Hepatic stellate cell (primary cell): Measurements from ENCODE around the gene PBXIP1.
"Not testable (repeated sequence)": the region's sequence is repeated elsewhere in the genome, so short reads cannot be mapped to it uniquely, and the experiment has no call there.

Source experiments
- DNase-seq: peaks from one replicate; pipeline ENCODE4 v3.0.0; 2011; ENCODE audit warnings: low spot score

Gene PBXIP1

GRCh38 chr1:154936555-154937084, 19.3 kb downstream of the PBXIP1 start, which contains the start of gene PMVK:
PMVK (minus strand) TSS chr1:154936719; CDS start chr1:154936685, 34 bp downstream.
- peak; percentile 98 for DNase-seq

GRCh38 chr1:154935749-154936554, 19.9 kb downstream of the PBXIP1 start:
- DNase-seq: no peak

- DNase-seq: no peak
Measured at GRCh38 chr1:154934358-154934948, 21.4 kb downstream of the PBXIP1 start.

DNA sequence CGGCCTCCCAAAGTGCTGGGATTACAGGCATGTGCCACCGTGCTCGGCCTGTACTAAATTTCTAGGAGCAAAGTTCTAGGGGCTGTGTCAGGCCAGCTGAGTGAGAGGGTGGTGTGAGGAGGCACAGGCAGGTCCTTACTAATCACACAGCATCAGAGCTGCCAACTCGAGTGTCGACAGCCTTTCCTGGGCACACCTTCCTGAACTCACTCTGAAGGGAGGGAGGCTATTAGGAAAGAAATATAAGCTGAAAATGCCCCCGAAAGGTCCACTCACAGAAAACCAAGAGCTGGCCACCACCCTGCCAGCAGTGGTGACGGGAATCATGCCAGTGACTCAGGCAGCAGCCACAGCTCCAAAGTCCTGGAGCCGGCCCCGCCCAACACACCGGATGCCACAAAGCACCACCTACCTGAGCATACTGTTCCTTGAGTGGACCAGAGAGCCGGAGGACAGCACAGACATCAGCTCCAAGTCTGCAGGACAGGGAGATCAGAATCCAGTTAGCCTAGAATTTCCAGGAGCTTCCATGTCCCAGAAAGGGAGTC, 23.9 kb downstream of the PBXIP1 start:
- no peak for DNase-seq

DNA sequence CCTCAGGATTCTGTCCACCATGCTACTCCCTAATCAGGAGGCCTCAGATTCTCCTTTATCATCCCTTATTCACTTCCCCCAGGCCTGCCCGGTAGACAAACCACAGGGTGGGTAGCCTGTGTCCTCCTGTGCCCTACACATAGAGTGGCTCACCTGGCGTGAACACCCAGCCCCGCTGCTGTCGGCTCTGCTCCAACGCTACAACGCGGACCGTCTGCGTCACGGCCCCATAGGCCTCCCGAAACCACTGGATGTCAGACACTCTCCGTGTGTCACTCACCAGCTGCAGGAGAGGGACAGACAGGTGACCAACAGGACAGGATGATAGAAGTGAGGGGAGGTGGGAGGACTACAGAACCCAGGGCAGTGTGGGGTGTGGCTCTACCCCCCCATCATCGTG, 29.7 kb downstream of the PBXIP1 start:
- no peak for DNase-seq

GRCh38 chr1:154925335-154926170, 30.3 kb downstream of the PBXIP1 start:
- DNase-seq: no peak

- DNase-seq: no peak
Measured at GRCh38 chr1:154923695-154924094, 32.2 kb downstream of the PBXIP1 start.

- no peak for DNase-seq
Measured at GRCh38 chr1:154913273-154913672, 42.6 kb downstream of the PBXIP1 start.

GRCh38 chr1:154912755-154913154, 43.1 kb downstream of the PBXIP1 start:
- no peak for DNase-seq

GRCh38 chr1:154911691-154912550, 44.0 kb downstream of the PBXIP1 start:
- DNase-seq: no peak

DNA sequence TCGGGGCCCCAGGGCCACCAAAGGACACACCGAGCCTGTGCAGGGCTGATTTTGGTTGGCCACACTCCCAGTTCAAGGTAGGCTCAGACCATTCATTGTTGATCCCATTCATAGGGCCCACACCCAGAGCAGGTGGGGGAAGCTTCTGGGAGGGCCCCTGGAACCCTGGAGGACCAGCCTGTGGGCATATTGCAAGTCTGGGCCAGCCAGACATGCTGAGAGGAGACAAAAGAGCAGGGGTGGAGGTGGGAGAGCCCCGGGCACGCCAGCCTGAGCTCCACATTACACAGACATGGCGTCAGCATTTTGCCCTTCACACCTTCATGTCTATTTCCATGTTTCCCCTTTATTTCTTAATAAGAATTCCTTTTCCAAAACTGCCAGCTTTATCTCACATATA, 45.0 kb downstream of the PBXIP1 start:
- DNase-seq: no peak

DNA sequence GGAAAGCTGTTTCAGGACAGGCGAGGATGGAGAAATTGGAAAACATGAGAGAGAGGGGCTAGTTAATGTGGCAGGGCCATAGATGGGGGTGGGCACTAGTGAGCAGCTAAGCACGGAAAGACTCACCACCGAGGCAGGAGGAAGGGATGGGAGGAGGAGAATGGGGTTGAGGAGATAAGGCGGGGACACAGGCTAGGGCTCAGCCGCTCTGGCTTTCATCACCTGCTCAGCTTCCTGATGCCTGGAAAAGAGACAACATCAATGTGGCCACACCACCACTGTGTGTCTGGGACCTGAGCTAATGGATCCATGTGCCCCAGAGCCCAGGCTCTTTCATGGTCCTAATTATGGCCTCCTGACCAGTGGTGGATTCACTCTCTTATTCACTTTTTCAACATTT, 47.0 kb downstream of the PBXIP1 start:
- no peak for DNase-seq

DNA sequence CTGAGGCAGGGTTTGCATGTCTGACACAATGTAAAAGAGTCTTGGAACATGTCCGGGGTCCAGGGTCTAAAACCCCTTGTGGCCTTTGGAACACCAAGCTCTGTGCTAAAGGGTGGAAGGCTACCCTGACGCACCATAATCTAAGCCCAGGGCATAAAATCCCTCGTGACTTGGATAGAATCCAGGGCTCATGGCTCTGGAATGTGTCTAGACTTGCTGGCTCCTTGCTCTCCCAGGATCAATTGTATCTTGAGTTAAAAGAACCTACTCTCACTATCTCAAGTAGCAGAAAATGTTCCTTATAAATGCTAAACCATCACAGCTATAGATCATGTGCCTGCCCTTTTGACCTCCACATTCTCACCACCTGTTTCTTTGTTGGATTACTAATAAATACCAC, 47.8 kb downstream of the PBXIP1 start:
- DNase-seq: not testable (repeated sequence)

- no peak for DNase-seq
Measured at GRCh38 chr1:154906621-154907081, 49.2 kb downstream of the PBXIP1 start.

DNA sequence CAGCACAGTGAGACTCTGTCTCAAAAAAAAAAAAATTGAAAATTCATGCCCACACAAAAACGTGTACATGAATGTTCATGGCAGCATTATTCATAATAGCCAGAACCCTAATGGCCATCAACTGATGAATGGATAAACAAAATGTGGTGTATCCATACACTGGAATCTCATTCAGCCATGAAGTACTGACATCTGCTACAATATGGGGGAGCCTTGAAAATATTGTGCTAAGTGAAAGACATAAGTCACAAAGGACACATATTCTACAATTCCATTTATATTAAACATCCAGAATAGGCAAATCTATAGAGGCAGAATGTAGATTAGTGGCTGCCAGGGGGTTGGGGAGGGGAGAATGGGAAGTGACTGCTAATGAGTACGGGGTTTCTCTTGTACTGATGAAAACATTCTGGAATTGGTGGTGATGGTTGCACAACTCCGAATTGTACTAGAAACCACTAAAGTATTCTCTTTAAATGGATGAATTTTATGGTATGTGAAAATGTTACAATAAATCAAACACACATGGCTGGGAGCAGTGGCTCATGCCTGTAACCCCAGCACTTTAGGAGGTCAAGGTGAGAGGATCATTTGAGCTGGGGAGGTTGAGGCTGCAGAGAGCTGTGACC, 52.8 kb downstream of the PBXIP1 start:
- DNase-seq: no peak

GRCh38 chr1:154901591-154901990, 54.3 kb downstream of the PBXIP1 start:
- no peak for DNase-seq

DNA sequence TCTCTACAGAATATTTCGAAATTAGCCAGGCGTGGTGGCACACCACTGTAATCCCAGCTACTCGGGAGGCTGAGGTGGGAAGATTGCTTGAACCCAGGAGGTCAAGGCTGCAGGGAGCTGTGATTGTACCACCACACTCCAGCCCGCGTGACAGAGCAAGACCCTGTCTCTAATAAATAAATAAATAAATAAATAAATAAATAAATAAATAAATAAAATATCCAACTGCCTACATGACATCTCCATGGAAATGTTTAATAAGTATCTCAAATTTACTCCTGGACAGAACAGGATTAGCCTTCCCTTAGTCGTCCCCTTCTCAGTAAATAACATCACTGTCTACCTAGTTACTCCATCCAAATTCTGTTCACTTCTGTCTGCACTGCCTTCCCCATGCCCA, 56.9 kb downstream of the PBXIP1 start:
- no peak for DNase-seq

DNA sequence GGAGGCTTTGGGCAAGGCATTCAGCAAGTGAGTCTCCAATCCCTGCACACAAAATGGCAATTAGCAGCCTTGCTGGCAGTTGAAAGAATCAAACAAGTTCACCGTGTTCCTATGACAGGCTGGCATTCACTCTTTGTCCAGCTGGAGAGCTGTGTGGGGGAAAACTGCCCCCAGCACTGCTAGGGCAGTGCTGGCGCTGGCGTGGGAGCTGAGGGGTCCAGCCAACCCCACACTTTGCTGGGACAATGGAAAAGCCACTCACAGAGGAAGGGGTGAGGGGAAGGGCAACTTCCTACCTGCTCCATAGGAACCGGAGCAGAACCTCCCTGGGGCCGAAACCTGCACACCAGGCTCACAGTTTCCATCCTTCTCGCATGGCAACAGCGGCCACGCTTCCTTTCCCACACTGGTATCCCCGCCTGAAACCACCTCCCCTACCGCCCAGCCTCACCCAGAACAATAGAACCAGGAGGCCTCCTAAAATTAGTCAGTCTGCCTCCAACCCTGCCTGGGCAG, 59.1 kb downstream of the PBXIP1 start:
- no peak for DNase-seq

- DNase-seq: no peak
Measured at GRCh38 chr1:154895798-154896197, 60.1 kb downstream of the PBXIP1 start.
